Mesenchymal stem cell (in vitro differentiated cells and primary cell): Measurements from ENCODE around the gene IL31RA.

Source experiments
- DNase-seq: peaks from one replicate; pipeline ENCODE4 v3.0.0-alpha.2; 2013
- H2AFZ ChIP-seq: one replicate; pipeline ENCODE4 v1.6.1; 2013; ENCODE audit warnings: low read depth, mild to moderate bottlenecking, control low read depth, inconsistent platforms, low read length, moderate library complexity
- H2AK5ac ChIP-seq: 2 replicates; pipeline ENCODE4 v1.6.1; 2013; ENCODE audit warnings: low read length, moderate library complexity, mild to moderate bottlenecking, inconsistent platforms; ENCODE audit not compliant: severe bottlenecking
- H2BK120ac ChIP-seq: one replicate; pipeline ENCODE4 v1.6.1; 2013; ENCODE audit warnings: low read depth, mild to moderate bottlenecking, inconsistent platforms, low read length, moderate library complexity
- H2BK12ac ChIP-seq, 2 experiments: one replicate each; pipeline ENCODE4 v1.6.1; 2013; ENCODE audit warnings: inconsistent platforms in 2 of 2, low read length in 2 of 2, mild to moderate bottlenecking in 2 of 2, moderate library complexity in 2 of 2, control low read depth in 1 of 2
- H2BK15ac ChIP-seq: one replicate; pipeline ENCODE4 v1.6.1; 2013; ENCODE audit warnings: mild to moderate bottlenecking, low read depth, inconsistent platforms; ENCODE audit not compliant: poor library complexity, severe bottlenecking
- H2BK5ac ChIP-seq: 2 replicates; pipeline ENCODE4 v1.6.1; 2013; ENCODE audit warnings: low read depth, mild to moderate bottlenecking, low read length, control low read depth, inconsistent platforms; ENCODE audit not compliant: poor library complexity, severe bottlenecking
- H3K14ac ChIP-seq, 2 experiments: one replicate each; pipeline ENCODE4 v1.6.1; 2013; ENCODE audit warnings: inconsistent platforms in 2 of 2, low read length in 2 of 2, control low read depth in 1 of 2, mild to moderate bottlenecking in 1 of 2, moderate library complexity in 1 of 2
- H3K18ac ChIP-seq, 2 experiments: one replicate each; pipeline ENCODE4 v1.6.1; 2013; ENCODE audit warnings: inconsistent platforms in 2 of 2, low read length in 2 of 2, control low read depth in 1 of 2, low read depth in 1 of 2, mild to moderate bottlenecking in 1 of 2
- H3K23ac ChIP-seq, 2 experiments: one replicate each; pipeline ENCODE4 v1.6.1; 2013; ENCODE audit warnings: inconsistent platforms in 2 of 2, low read length in 2 of 2, mild to moderate bottlenecking in 2 of 2, moderate library complexity in 2 of 2, control low read depth in 1 of 2
- H3K27ac ChIP-seq: 2 replicates; pipeline ENCODE4 v1.5.1; 2013; ENCODE audit warnings: mild to moderate bottlenecking, moderate library complexity, low read length, control low read depth, inconsistent platforms; ENCODE audit not compliant: poor library complexity, severe bottlenecking
- H3K27me3 ChIP-seq, 2 experiments: 2 replicates each; pipeline versions ENCODE4 v1.6.1 to v1.7.0; 2013; ENCODE audit warnings: low read length in 2 of 2, mild to moderate bottlenecking in 2 of 2, moderate library complexity in 2 of 2, control low read depth in 1 of 2, inconsistent platforms in 1 of 2; ENCODE audit not compliant: control insufficient read depth in 1 of 2, insufficient read depth in 1 of 2
- H3K36me3 ChIP-seq, 2 experiments: 2 replicates each; pipeline versions ENCODE4 v1.6.1 to v1.7.0; 2013; ENCODE audit warnings: low read length in 2 of 2, control low read depth in 1 of 2, inconsistent platforms in 1 of 2, low read depth in 1 of 2, mild to moderate bottlenecking in 1 of 2; ENCODE audit not compliant: insufficient read depth in 2 of 2, control insufficient read depth in 1 of 2
- H3K4ac ChIP-seq, 2 experiments: one replicate each; pipeline ENCODE4 v1.6.1; 2013; ENCODE audit warnings: inconsistent platforms in 2 of 2, low read length in 2 of 2, mild to moderate bottlenecking in 2 of 2, moderate library complexity in 2 of 2, control low read depth in 1 of 2, low read depth in 1 of 2
- H3K4me1 ChIP-seq: 2 replicates; pipeline ENCODE4 v1.6.1; 2013; ENCODE audit warnings: low read depth, low read length, control low read depth; ENCODE audit not compliant: control insufficient read depth, insufficient read depth
- H3K4me2 ChIP-seq: 2 replicates; pipeline ENCODE4 v1.6.1; 2013; ENCODE audit warnings: low read length, mild to moderate bottlenecking, inconsistent platforms; ENCODE audit not compliant: poor library complexity, severe bottlenecking
- H3K4me3 ChIP-seq, 2 experiments: 2 replicates each; pipeline versions ENCODE4 v1.5.1 to v1.7.0; 2013; ENCODE audit warnings: low read length in 2 of 2, mild to moderate bottlenecking in 2 of 2, control low read depth in 1 of 2, low read depth in 1 of 2; ENCODE audit not compliant: insufficient read depth in 1 of 2
- H3K79me1 ChIP-seq: replicated peaks from 2 replicates; pipeline ENCODE4 v1.6.1; 2013; ENCODE audit warnings: mild to moderate bottlenecking, control low read depth, low read length, inconsistent platforms; ENCODE audit not compliant: poor library complexity, severe bottlenecking
- H3K9ac ChIP-seq: 2 replicates; pipeline ENCODE4 v1.7.0; 2013; ENCODE audit warnings: mild to moderate bottlenecking, low read length, moderate library complexity
- H3K9me3 ChIP-seq: 2 replicates; pipeline ENCODE4 v1.7.0; 2013; ENCODE audit warnings: mild to moderate bottlenecking, low read length; ENCODE audit not compliant: control insufficient read depth
- H4K8ac ChIP-seq: one replicate; pipeline ENCODE4 v1.6.1; 2013; ENCODE audit warnings: inconsistent platforms, mild to moderate bottlenecking, low read length, moderate library complexity
- H4K91ac ChIP-seq: one replicate; pipeline ENCODE4 v1.6.1; 2013; ENCODE audit warnings: mild to moderate bottlenecking, low read length, inconsistent platforms
- WGBS: methylation state at CpG from one replicate; pipeline ENCODE4 v1.1.7; 2013; ENCODE audit warnings: mixed read lengths; 5-methylcytosine and 5-hydroxymethylcytosine counted together

IL31RA gene

GRCh38 chr5:55880453-55880852, 29.3 kb downstream of the IL31RA start:
- Histone ChIP-seq H2BK15ac (no peak overlapping the region), H3K4me2 (no peak overlapping the region), H3K9ac (no peak overlapping the region), H3K27me3 (no peaks in the 10 kb centered on the region), H4K91ac (no peak overlapping the region), H3K18ac (no peak overlapping the region), H3K9me3 (peaks cover 8% of the 10 kb centered on the region), H4K8ac (no peak overlapping the region), H3K36me3 (peaks cover 0 to 3% of the 10 kb centered on the region in 2 experiments), H3K79me1 (peaks cover 13% of the 10 kb centered on the region), H3K4ac (no peak overlapping the region), H3K4me3 (no peak overlapping the region), H2AK5ac (no peak overlapping the region), H3K4me1 (no peaks in the 10 kb centered on the region), H2BK120ac (no peak overlapping the region), H3K27ac (no peak overlapping the region), H3K23ac (no peak overlapping the region), H2AFZ (no peak overlapping the region), H2BK5ac (no peak overlapping the region), H2BK12ac (no peak overlapping the region), H3K14ac (no peak overlapping the region)
- DNase-seq, result no peak

- Histone ChIP-seq H2BK15ac (no peak overlapping the region), H3K79me1 (peaks cover 8% of the 10 kb centered on the region), H3K27ac (no peak overlapping the region), H3K23ac (no peak overlapping the region), H2AFZ (no peak overlapping the region), H3K4me2 (no peak overlapping the region), H3K4me3 (no peak overlapping the region), H3K14ac (no peak overlapping the region), H2BK120ac (no peak overlapping the region), H3K27me3 (no peaks in the 10 kb centered on the region), H3K36me3 (peaks cover 0 to 8% of the 10 kb centered on the region in 2 experiments), H4K91ac (no peak overlapping the region), H2BK5ac (no peak overlapping the region), H3K4ac (no peak overlapping the region), H2BK12ac (no peak overlapping the region), H2AK5ac (no peak overlapping the region), H3K4me1 (no peaks in the 10 kb centered on the region), H3K9me3 (no peaks in the 10 kb centered on the region), H4K8ac (no peak overlapping the region), H3K9ac (no peak overlapping the region), H3K18ac (no peak overlapping the region)
- no peak for DNase-seq
- 94% methylated on average over 8 of the region's 9 CpGs for WGBS
These were observed 34.2 kb downstream of the IL31RA start for GRCh38 chr5:55885359-55885758.

GRCh38 chr5:55888205-55888604, 37.0 kb downstream of the IL31RA start:
- Histone ChIP-seq H3K27me3 (no peaks in the 10 kb centered on the region), H3K27ac (no peak overlapping the region), H2BK15ac (no peak overlapping the region), H3K9ac (no peak overlapping the region), H3K9me3 (no peaks in the 10 kb centered on the region), H2AK5ac (no peak overlapping the region), H3K4me3 (no peak overlapping the region), H2AFZ (no peak overlapping the region), H2BK5ac (no peak overlapping the region), H3K14ac (no peak overlapping the region), H3K23ac (no peak overlapping the region), H3K18ac (no peak overlapping the region), H4K8ac (no peak overlapping the region), H3K4ac (no peak overlapping the region), H3K79me1 (no peaks in the 10 kb centered on the region), H3K36me3 (peaks cover 0 to 8% of the 10 kb centered on the region in 2 experiments), H2BK12ac (no peak overlapping the region), H3K4me1 (no peaks in the 10 kb centered on the region), H2BK120ac (no peak overlapping the region), H4K91ac (no peak overlapping the region), H3K4me2 (no peak overlapping the region)
- WGBS, result 94% methylated on average over 5 of the region's 5 CpGs
- no peak for DNase-seq

GRCh38 chr5:55892479-55892878, 41.3 kb downstream of the IL31RA start:
- DNase-seq, result no peak
- 50% methylated on average over 1 of the region's 2 CpGs for WGBS
- Histone ChIP-seq H3K14ac (no peak overlapping the region), H2BK5ac (no peak overlapping the region), H3K4me2 (no peak overlapping the region), H3K9me3 (no peaks in the 10 kb centered on the region), H3K27ac (no peak overlapping the region), H3K23ac (no peak overlapping the region), H4K91ac (no peak overlapping the region), H3K4me3 (no peak overlapping the region), H2BK15ac (no peak overlapping the region), H3K9ac (no peak overlapping the region), H2BK12ac (no peak overlapping the region), H3K79me1 (no peaks in the 10 kb centered on the region), H3K4ac (no peak overlapping the region), H3K27me3 (no peaks in the 10 kb centered on the region), H3K36me3 (peaks cover 0 to 4% of the 10 kb centered on the region in 2 experiments), H2AK5ac (no peak overlapping the region), H3K4me1 (peaks cover 4% of the 10 kb centered on the region), H2AFZ (no peak overlapping the region), H2BK120ac (no peak overlapping the region), H3K18ac (no peak overlapping the region), H4K8ac (no peak overlapping the region)
